Raji (cell line): ENCODE data around the gene MTARC2.

Source experiments
- POLR2A ChIP-seq: IDR thresholded peaks from 2 replicates; pipeline ENCODE4 v1.6.1; 2011; ENCODE audit warnings: low read depth, low read length, control low read depth; ENCODE audit not compliant: insufficient read depth

Gene MTARC2

GRCh38 chr1:220784751-220785150 is 36.6 kb downstream of the MTARC2 start:
- TF ChIP-seq POLR2A = no peak

GRCh38 chr1:220785166-220786056 is 37.3 kb downstream of the MTARC2 start:
- no peak for TF ChIP-seq POLR2A

GRCh38 chr1:220786057-220786336 is 37.9 kb downstream of the MTARC2 start:
- TF ChIP-seq POLR2A = no peak

GRCh38 chr1:220786337-220787068 is 38.4 kb downstream of the MTARC2 start, which contains the start of gene MTARC1:
TSS of gene MTARC1 (plus strand) at chr1:220786913. CDS start at chr1:220786945, 32 bp downstream.
- TF ChIP-seq POLR2A = no peak

- no peak for TF ChIP-seq POLR2A
Observed at GRCh38 chr1:220787069-220787619, 39.0 kb downstream of the MTARC2 start.

DNA sequence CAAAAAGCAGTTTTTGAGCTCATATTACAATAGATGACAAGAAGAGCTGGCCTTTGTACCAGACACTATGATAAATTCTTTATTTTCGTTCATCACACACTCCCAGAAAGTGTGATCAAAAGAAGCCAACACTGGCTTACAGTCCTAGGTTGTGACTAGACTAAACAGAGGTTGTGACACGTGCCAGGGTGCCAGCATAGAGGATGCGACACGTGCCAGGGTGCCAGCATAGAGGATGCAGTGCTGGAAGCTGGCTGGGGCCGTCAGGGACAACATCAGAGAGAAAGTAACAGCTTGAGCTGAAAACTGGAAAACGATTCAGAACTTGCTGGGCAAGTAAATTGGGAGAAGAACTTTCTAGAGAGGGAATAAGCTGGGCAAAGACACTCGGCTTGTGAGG is 40.8 kb downstream of the MTARC2 start:
- TF ChIP-seq POLR2A = no peak

- TF ChIP-seq POLR2A = no peak
Observed at GRCh38 chr1:220789532-220790147, 41.5 kb downstream of the MTARC2 start.

DNA sequence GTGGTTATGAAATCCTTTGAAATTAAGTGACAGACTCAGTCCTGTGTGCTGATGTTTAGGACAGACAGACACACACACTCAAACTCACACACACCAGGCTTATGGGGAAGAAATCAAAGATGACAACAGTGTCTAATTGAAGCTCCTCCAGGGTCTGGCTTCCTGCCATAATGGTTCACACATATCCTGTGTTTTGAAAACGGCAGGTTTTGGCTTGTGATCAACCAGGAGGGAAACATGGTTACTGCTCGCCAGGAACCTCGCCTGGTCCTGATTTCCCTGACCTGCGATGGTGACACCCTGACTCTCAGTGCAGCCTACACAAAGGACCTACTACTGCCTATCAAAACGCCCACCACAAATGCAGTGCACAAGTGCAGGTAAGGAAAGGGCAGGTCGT is 43.2 kb downstream of the MTARC2 start:
- no peak for TF ChIP-seq POLR2A

DNA sequence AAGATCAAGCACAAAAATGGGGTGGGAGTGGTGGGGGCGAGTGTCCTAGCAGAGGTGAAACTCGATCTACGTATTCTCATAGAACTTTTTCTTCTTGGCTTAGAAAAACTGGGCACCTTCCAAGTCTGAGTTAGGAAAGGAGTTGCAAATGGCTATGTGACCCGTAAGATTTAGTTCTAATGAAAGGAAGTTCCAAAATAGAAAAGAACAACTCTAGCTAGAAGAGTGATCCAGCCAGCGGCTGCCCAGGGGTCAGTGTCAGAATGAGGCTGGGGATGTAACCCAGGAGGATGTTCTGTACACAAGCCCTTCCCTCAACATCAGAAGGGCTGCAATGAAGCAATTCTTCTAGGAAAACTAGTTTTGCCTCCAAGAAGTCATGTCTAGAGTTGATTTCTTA is 43.8 kb downstream of the MTARC2 start:
- no peak for TF ChIP-seq POLR2A

- no peak for TF ChIP-seq POLR2A
Observed at GRCh38 chr1:220796530-220796929, 48.4 kb downstream of the MTARC2 start.

- TF ChIP-seq POLR2A = no peak
Observed at GRCh38 chr1:220797044-220797443, 48.9 kb downstream of the MTARC2 start.

- TF ChIP-seq POLR2A = no peak
Observed at GRCh38 chr1:220797553-220797952, 49.4 kb downstream of the MTARC2 start.

DNA sequence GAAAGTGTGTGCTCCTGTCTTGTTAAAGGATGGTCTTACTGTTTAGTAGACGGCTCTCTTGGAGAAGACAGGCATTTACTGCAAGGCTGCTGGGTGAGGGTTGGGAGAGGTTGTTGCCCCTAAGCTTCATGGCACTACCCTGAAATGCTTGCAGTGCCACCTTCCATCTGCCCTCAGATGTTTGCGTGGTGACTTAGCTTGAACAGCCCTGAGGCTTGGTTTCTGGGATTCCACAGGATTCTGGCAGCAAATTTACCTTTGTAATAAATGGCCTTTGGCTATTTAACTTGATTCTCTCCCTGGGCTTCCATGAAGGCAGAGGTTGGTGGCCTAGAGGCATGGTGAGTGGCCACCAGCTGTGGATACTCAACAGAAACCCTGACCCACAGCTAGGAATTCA is 50.2 kb downstream of the MTARC2 start:
- no peak for TF ChIP-seq POLR2A

DNA sequence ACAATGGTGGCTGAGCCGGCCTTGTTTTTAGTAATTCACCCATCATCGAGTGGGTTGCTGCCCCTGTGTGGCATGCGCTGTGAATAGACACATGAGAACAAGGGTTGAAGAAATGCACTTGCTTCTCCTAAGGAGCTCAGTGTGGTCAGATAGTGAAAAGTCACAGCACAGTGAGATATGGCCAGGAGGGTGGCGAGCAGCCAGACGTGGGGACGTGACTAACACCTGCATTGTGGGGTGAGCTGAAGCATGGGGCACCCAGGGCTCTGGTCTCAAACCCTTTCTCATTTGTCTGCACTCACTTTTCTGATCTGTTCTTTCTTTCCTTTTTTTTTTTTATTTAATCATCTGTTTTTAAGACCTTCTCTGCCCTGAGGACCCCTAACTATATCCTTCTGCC is 52.1 kb downstream of the MTARC2 start:
- no peak for TF ChIP-seq POLR2A

GRCh38 chr1:220803401-220804201 is 55.5 kb downstream of the MTARC2 start:
- TF ChIP-seq POLR2A = no peak

- TF ChIP-seq POLR2A = no peak
Observed at GRCh38 chr1:220804202-220804586, 56.1 kb downstream of the MTARC2 start.

- TF ChIP-seq POLR2A = no peak
Observed at GRCh38 chr1:220806408-220806807, 58.3 kb downstream of the MTARC2 start.
